GM20000 (cell line): ENCODE data around the gene KCNQ1OT1.

Experiments
- DNase-seq: peaks from one replicate; pipeline ENCODE4 v3.0.0; 2012; ENCODE audit warnings: low spot score
- CTCF ChIP-seq: IDR thresholded peaks from 2 replicates; pipeline ENCODE4 v1.5.1; 2012; ENCODE audit warnings: mild to moderate bottlenecking, control low read depth; ENCODE audit errors: extremely low read depth, missing control alignments

Gene KCNQ1OT1

GRCh38 chr11:2724104-2724503 lies 24.3 kb upstream of the KCNQ1OT1 start:
- no peak for TF ChIP-seq CTCF
- no peak for DNase-seq

GRCh38 chr11:2722955-2723354 lies 23.2 kb upstream of the KCNQ1OT1 start:
- no peak for DNase-seq
- TF ChIP-seq CTCF: no peak

- TF ChIP-seq CTCF: no peak
- no peak for DNase-seq
Measured at GRCh38 chr11:2721210-2721916, 21.6 kb upstream of the KCNQ1OT1 start.

GRCh38 chr11:2719831-2720590 lies 20.2 kb upstream of the KCNQ1OT1 start:
- TF ChIP-seq CTCF: no peak
- no peak for DNase-seq

GRCh38 chr11:2718817-2719438 lies 19.1 kb upstream of the KCNQ1OT1 start:
- no peak for DNase-seq
- TF ChIP-seq CTCF: no peak

- TF ChIP-seq CTCF: no peak
- no peak for DNase-seq
Measured at GRCh38 chr11:2717561-2718325, 17.9 kb upstream of the KCNQ1OT1 start.
